Measurements from ENCODE around the gene PODXL2. TPM values are rescaled to one million over a fixed set of nuclear protein-coding genes. Genes with fewer than 3 reads are reported as not detected.

Gene PODXL2
- total RNA-seq, 2 donors from 2014 or later: 0.14 to 1.4 TPM

- Mint-ChIP-seq H3K4me3 (no peak overlapping the region), H3K27me3 (ENCODE audit: low read depth) (peaks cover 37% of the 10 kb centered on the region), H3K4me1 (ENCODE audit: low read depth) (peaks cover 41% of the 10 kb centered on the region)
Observed at GRCh38 chr3:127625821-127626220, 3.2 kb upstream of the PODXL2 start.

GRCh38 chr3:127628426-127628787, 578 bp upstream of the PODXL2 start:
- H3K4me1 Mint-ChIP-seq (ENCODE audit: low read depth): peaks cover 49% of the 10 kb centered on the region
- no peak overlapping the region for H3K27ac Mint-ChIP-seq
- no peaks in the 10 kb centered on the region for H3K9me3 Mint-ChIP-seq
- H3K27me3 Mint-ChIP-seq (ENCODE audit: low read depth): peaks cover 49% of the 10 kb centered on the region
- peak overlapping the region; percentile 74 to 75 for H3K4me3 Mint-ChIP-seq
- ATAC-seq (replicated peaks in 1 of 2) (peak in 1 of 2 donors; percentile 6), DNase-seq (no peak)
- H3K36me3 Mint-ChIP-seq (ENCODE audit: insufficient read depth in 2 of 2): peaks cover 1 to 2% of the 10 kb centered on the region in 2 donors

More at GRCh38 chr3:127625821-127626220, 3.2 kb upstream of the PODXL2 start:
- no peak for ATAC-seq (replicated peaks in 1 of 2)
- DNase-seq: no peak
- H3K36me3 Mint-ChIP-seq (ENCODE audit: insufficient read depth in 2 of 2): peaks cover 1 to 2% of the 10 kb centered on the region in 2 donors
- no peaks in the 10 kb centered on the region for H3K9me3 Mint-ChIP-seq
- no peak overlapping the region for H3K27ac Mint-ChIP-seq

GRCh38 chr3:127629467-127630403, 750 bp downstream of the PODXL2 start:
- Mint-ChIP-seq H3K36me3 (ENCODE audit: insufficient read depth in 2 of 2) (peaks cover 1 to 2% of the 10 kb centered on the region in 2 donors), H3K27ac (no peak overlapping the region), H3K9me3 (no peaks in the 10 kb centered on the region), H3K4me3 (peak overlapping the region; percentile 79 to 85), H3K4me1 (ENCODE audit: low read depth) (peaks cover 49% of the 10 kb centered on the region), H3K27me3 (ENCODE audit: low read depth) (peaks cover 49% of the 10 kb centered on the region)
- DNase-seq (peak; percentile 11 to 31), ATAC-seq (replicated peaks in 1 of 2) (peak; percentile 45 to 46)

- Mint-ChIP-seq H3K4me3 (no peak overlapping the region), H3K27me3 (ENCODE audit: low read depth) (peaks cover 49% of the 10 kb centered on the region), H3K9me3 (no peaks in the 10 kb centered on the region), H3K36me3 (ENCODE audit: insufficient read depth in 2 of 2) (peaks cover 1 to 2% of the 10 kb centered on the region in 2 donors), H3K27ac (no peak overlapping the region), H3K4me1 (ENCODE audit: low read depth) (peaks cover 42% of the 10 kb centered on the region)
- ATAC-seq (replicated peaks in 1 of 2): no peak
- DNase-seq: no peak
Observed at GRCh38 chr3:127630811-127631714, 2.1 kb downstream of the PODXL2 start.

- peaks cover 36% of the 10 kb centered on the region for H3K4me1 Mint-ChIP-seq (ENCODE audit: low read depth)
- ATAC-seq (replicated peaks in 1 of 2) (no peak), DNase-seq (no peak)
- no peak overlapping the region for H3K27ac Mint-ChIP-seq
- peaks cover 41% of the 10 kb centered on the region for H3K27me3 Mint-ChIP-seq (ENCODE audit: low read depth)
- H3K4me3 Mint-ChIP-seq: no peak overlapping the region
- no peaks in the 10 kb centered on the region for H3K9me3 Mint-ChIP-seq
- H3K36me3 Mint-ChIP-seq (ENCODE audit: insufficient read depth in 2 of 2): peaks cover 1 to 2% of the 10 kb centered on the region in 2 donors
Observed at GRCh38 chr3:127632035-127632820, 3.2 kb downstream of the PODXL2 start.

GRCh38 chr3:127634653-127635052, 5.7 kb downstream of the PODXL2 start:
- H3K9me3 Mint-ChIP-seq: no peaks in the 10 kb centered on the region
- no peak overlapping the region for H3K27ac Mint-ChIP-seq
- peaks cover 28% of the 10 kb centered on the region for H3K4me1 Mint-ChIP-seq (ENCODE audit: low read depth)
- peaks cover 23% of the 10 kb centered on the region for H3K27me3 Mint-ChIP-seq (ENCODE audit: low read depth)
- H3K36me3 Mint-ChIP-seq (ENCODE audit: insufficient read depth in 2 of 2): no peaks in the 10 kb centered on the region
- no peak for DNase-seq
- no peak overlapping the region for H3K4me3 Mint-ChIP-seq
- no peak for ATAC-seq (replicated peaks in 1 of 2)

- peak; percentile 9 to 15 for DNase-seq
Observed at GRCh38 chr3:127637546-127637945, 8.6 kb downstream of the PODXL2 start.

GRCh38 chr3:127637971-127638370, 9.0 kb downstream of the PODXL2 start:
- H3K9me3 Mint-ChIP-seq: no peaks in the 10 kb centered on the region
- H3K27ac Mint-ChIP-seq: no peak overlapping the region
- no peaks in the 10 kb centered on the region for H3K27me3 Mint-ChIP-seq (ENCODE audit: low read depth)
- no peaks in the 10 kb centered on the region for H3K36me3 Mint-ChIP-seq (ENCODE audit: insufficient read depth in 2 of 2)
- DNase-seq (no peak), ATAC-seq (replicated peaks in 1 of 2) (no peak)
- no peak overlapping the region for H3K4me3 Mint-ChIP-seq
- peaks cover 10% of the 10 kb centered on the region for H3K4me1 Mint-ChIP-seq (ENCODE audit: low read depth)

More at GRCh38 chr3:127637546-127637945, 8.6 kb downstream of the PODXL2 start:
- peaks cover 10% of the 10 kb centered on the region for H3K4me1 Mint-ChIP-seq (ENCODE audit: low read depth)
- no peak overlapping the region for H3K27ac Mint-ChIP-seq
- H3K27me3 Mint-ChIP-seq (ENCODE audit: low read depth): no peaks in the 10 kb centered on the region
- no peaks in the 10 kb centered on the region for H3K9me3 Mint-ChIP-seq
- no peak overlapping the region for H3K4me3 Mint-ChIP-seq
- peak; percentile 77 to 90 for ATAC-seq (replicated peaks in 1 of 2)
- no peaks in the 10 kb centered on the region for H3K36me3 Mint-ChIP-seq (ENCODE audit: insufficient read depth in 2 of 2)

- ATAC-seq (replicated peaks in 1 of 2) (no peak), DNase-seq (no peak)
- H3K36me3 Mint-ChIP-seq (ENCODE audit: insufficient read depth in 2 of 2): no peaks in the 10 kb centered on the region
- no peaks in the 10 kb centered on the region for H3K27me3 Mint-ChIP-seq (ENCODE audit: low read depth)
- no peak overlapping the region for H3K27ac Mint-ChIP-seq
- no peak overlapping the region for H3K4me3 Mint-ChIP-seq
- H3K9me3 Mint-ChIP-seq: no peaks in the 10 kb centered on the region
- H3K4me1 Mint-ChIP-seq (ENCODE audit: low read depth): peaks cover 10% of the 10 kb centered on the region
Observed at GRCh38 chr3:127639173-127640041, 10.4 kb downstream of the PODXL2 start.

- Mint-ChIP-seq H3K36me3 (ENCODE audit: insufficient read depth in 2 of 2) (no peaks in the 10 kb centered on the region), H3K27me3 (ENCODE audit: low read depth) (no peaks in the 10 kb centered on the region), H3K27ac (no peak overlapping the region), H3K4me3 (no peak overlapping the region), H3K4me1 (ENCODE audit: low read depth) (peaks cover 10% of the 10 kb centered on the region), H3K9me3 (no peaks in the 10 kb centered on the region)
- ATAC-seq (replicated peaks in 1 of 2) (no peak), DNase-seq (no peak)
Observed at GRCh38 chr3:127640042-127640355, 11.0 kb downstream of the PODXL2 start.

- H3K4me1 Mint-ChIP-seq (ENCODE audit: low read depth): no peaks in the 10 kb centered on the region
- no peaks in the 10 kb centered on the region for H3K27me3 Mint-ChIP-seq (ENCODE audit: low read depth)
- H3K36me3 Mint-ChIP-seq (ENCODE audit: insufficient read depth in 2 of 2): no peaks in the 10 kb centered on the region
- H3K4me3 Mint-ChIP-seq: no peak overlapping the region
- no peaks in the 10 kb centered on the region for H3K9me3 Mint-ChIP-seq
- DNase-seq (no peak), ATAC-seq (replicated peaks in 1 of 2) (no peak)
- H3K27ac Mint-ChIP-seq: no peak overlapping the region
Observed at GRCh38 chr3:127644641-127645370, 15.8 kb downstream of the PODXL2 start.

Measured in activated T-cell treated with anti-CD3 and anti-CD28 coated beads, Interleukin-2, amount 50 U/mL, for 72 hours (primary cell).